ENCODE results near the gene TIMM9.

- TF ChIP-seq TEAD4 (IDR thresholded peaks at IDR 0.05; ENCODE audit: borderline replicate concordance, insufficient read depth) (no peak), NFIC (IDR thresholded peaks at IDR 0.05; ENCODE audit: borderline replicate concordance) (no peak), POLR2AphosphoS5 (IDR thresholded peaks at IDR 0.05; ENCODE audit: low read depth, low read length) (no peak), USF1 (IDR thresholded peaks at IDR 0.05; ENCODE audit: borderline replicate concordance, low read depth) (no peak), EP300 (IDR thresholded peaks at IDR 0.05; ENCODE audit: borderline replicate concordance in 1 of 2, low read depth in 1 of 2, low read length in 1 of 2) (no peak), RAD21 (IDR thresholded peaks at IDR 0.05; ENCODE audit: low read length) (no peak)
- TF ChIP-seq, protein P1, sequence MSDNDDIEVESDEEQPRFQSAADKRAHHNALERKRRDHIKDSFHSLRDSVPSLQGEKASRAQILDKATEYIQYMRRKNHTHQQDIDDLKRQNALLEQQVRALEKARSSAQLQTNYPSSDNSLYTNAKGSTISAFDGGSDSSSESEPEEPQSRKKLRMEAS (IDR thresholded peaks at IDR 0.05; ENCODE audit: low read depth): no peak
- TF ChIP-seq, protein P2, sequence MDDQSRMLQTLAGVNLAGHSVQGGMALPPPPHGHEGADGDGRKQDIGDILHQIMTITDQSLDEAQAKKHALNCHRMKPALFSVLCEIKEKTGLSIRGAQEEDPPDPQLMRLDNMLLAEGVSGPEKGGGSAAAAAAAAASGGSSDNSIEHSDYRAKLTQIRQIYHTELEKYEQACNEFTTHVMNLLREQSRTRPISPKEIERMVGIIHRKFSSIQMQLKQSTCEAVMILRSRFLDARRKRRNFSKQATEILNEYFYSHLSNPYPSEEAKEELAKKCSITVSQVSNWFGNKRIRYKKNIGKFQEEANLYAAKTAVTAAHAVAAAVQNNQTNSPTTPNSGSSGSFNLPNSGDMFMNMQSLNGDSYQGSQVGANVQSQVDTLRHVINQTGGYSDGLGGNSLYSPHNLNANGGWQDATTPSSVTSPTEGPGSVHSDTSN (IDR thresholded peaks at IDR 0.05): no peak
Measured at GRCh38 chr14:58463147-58463546, 35.8 kb upstream of the TIMM9 start.
